HG02759 (cell line): ENCODE measurements around the gene GSK3A.

Experiments
- ATAC-seq: cut with Tn5 transposase; IDR thresholded peaks from one replicate; pipeline ENCODE4 v1.9.1; 2021; ENCODE audit warnings: mild to moderate bottlenecking, moderate library complexity; ENCODE audit not compliant: unreplicated experiment

Gene GSK3A

GRCh38 chr19:42249769-42250168, 7.4 kb upstream of the GSK3A start:
- no peak for ATAC-seq

- ATAC-seq: no peak
Observed at GRCh38 chr19:42249149-42249750, 6.8 kb upstream of the GSK3A start.

- no peak for ATAC-seq
Observed at GRCh38 chr19:42248270-42249148, 6.1 kb upstream of the GSK3A start.

GRCh38 chr19:42247640-42248199, 5.3 kb upstream of the GSK3A start:
- ATAC-seq: no peak

GRCh38 chr19:42246922-42247639, 4.7 kb upstream of the GSK3A start:
- no peak for ATAC-seq

- ATAC-seq: no peak
Observed at GRCh38 chr19:42246143-42246921, 3.9 kb upstream of the GSK3A start.

GRCh38 chr19:42245231-42245630, 2.8 kb upstream of the GSK3A start:
- no peak for ATAC-seq

GRCh38 chr19:42244347-42245220, 2.2 kb upstream of the GSK3A start:
- peak; percentile 39 for ATAC-seq

GRCh38 chr19:42242069-42242511, 312 bp downstream of the GSK3A start:
- peak; percentile 7 for ATAC-seq

GRCh38 chr19:42241279-42241678, 1.1 kb downstream of the GSK3A start:
- no peak for ATAC-seq

- ATAC-seq: no peak
Observed at GRCh38 chr19:42239544-42240220, 2.7 kb downstream of the GSK3A start.

- ATAC-seq: no peak
Observed at GRCh38 chr19:42235181-42235580, 7.2 kb downstream of the GSK3A start.

- no peak for ATAC-seq
Observed at GRCh38 chr19:42234364-42234763, 8.0 kb downstream of the GSK3A start.

- ATAC-seq: no peak
Observed at GRCh38 chr19:42233678-42234292, 8.6 kb downstream of the GSK3A start.

- no peak for ATAC-seq
Observed at GRCh38 chr19:42233106-42233505, 9.3 kb downstream of the GSK3A start.

- no peak for ATAC-seq
Observed at GRCh38 chr19:42232435-42232834, 10.0 kb downstream of the GSK3A start.

GRCh38 chr19:42230571-42230970, 11.8 kb downstream of the GSK3A start:
- no peak for ATAC-seq

GRCh38 chr19:42229855-42230351, 12.5 kb downstream of the GSK3A start:
- ATAC-seq: no peak
